GM12864 (cell line): ENCODE measurements around the gene CLDN18.
A peak's percentile ranks its signal among the peaks of the same experiment; 100 is the strongest.

Source experiments
- DNase-seq: peaks from one replicate; pipeline ENCODE4 v3.0.0-alpha.2; 2011; ENCODE audit warnings: low read depth
- H3K4me3 ChIP-seq: 2 replicates; pipeline ENCODE4 v1.5.1; 2011; ENCODE audit warnings: mild to moderate bottlenecking, low read depth, low read length, control low read depth
- CTCF ChIP-seq: IDR thresholded peaks from 2 replicates; pipeline ENCODE4 v1.5.1; 2011; ENCODE audit warnings: low read depth, mild to moderate bottlenecking, moderate library complexity, low read length, control low read depth, inconsistent platforms; ENCODE audit errors: missing control alignments

CLDN18 gene

DNA sequence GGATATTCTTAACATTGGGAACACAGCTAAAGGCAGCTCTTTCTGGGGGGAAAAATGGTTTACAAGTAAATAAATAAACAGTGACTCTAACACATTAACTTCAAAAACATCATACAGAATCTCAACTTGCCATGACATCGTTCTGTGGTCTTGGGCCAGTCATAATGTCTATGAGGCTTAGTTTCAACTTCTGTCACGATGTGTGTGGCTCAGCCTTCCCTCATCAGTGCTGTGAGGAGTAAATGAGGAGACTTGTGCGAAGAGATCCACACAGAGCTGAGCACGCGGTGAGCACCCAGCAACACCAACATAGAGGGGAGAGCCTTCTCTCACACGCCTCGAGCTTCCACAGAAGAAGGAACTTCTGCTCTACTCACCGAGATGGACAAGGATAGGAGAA, 56.4 kb downstream of the CLDN18 start:
- TF ChIP-seq CTCF = no peak
- DNase-seq = no peak
- H3K4me3 ChIP-seq = no peak overlapping the region

DNA sequence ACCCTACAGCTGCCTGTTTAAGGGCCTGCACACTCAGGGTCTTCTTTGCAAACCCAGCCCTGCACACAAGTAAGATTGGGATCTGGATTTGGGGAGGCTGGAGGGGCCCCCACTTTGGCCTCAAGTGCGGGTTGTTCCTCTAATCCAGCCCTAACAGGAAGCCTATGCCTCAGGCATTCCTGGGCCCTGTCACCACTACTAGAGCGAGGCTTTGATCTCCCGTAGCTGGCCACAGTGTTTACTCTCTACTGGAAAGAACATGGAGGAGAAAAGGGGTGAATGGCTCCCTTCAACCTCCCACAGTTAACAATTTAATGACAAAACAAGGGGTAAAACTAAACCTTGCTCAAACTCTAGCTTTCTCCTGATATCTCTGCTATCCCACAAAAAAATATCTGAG, 57.0 kb downstream of the CLDN18 start:
- no peak overlapping the region for H3K4me3 ChIP-seq
- DNase-seq = no peak
- TF ChIP-seq CTCF = no peak

DNA sequence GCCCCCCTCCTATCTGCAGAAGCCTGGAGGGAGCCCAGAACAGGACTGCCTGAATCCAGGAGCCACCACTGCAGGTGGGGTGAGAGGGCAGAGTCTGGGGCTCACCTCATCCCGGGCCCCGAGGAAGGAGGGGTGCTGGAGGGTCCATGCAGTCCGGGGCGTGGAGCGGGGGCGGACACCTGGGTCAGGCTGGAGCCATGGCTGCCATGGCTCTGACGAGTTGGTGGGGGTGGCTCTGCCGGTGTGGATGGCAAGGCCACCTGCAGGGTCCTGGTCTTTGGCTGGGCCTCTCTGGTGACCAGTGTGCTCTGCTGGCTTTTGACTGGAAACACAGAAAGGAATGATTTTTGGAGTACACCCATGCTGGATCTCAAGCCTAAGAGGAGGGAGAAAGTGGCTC, 58.1 kb downstream of the CLDN18 start:
- H3K4me3 ChIP-seq = no peak overlapping the region
- TF ChIP-seq CTCF = no peak
- DNase-seq = no peak

DNA sequence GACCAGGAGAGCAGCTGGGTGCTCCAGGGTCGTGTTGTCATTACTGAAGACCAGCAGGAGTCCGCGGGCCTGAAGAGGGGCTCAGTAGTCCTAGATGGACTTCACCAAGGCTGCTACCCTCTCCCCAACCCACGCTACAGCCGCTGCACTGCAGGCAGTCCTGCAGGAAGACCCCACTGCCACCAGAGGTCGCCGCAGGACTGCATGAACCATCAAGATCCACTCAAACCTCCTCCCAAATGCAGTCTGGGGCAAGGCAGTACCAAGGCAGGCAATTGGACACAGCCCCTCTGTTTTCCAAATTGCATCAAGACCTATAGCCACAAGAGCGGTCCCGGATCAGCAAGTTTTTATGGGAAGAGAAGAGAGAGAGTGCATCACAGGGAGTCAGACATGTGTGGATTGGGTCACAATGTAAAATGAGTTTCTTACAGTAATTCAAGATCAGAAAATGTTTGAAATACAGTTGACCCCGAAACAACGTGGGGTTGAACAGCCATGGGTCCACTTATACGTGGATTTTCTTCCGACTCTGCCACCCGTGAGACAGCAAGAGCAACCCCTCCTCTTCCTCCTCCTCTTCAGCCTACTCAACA, 58.7 kb downstream of the CLDN18 start:
- peak; percentile 100 for TF ChIP-seq CTCF
- peak; percentile 50 for DNase-seq
- H3K4me3 ChIP-seq = no peak overlapping the region

- no peak for DNase-seq
- TF ChIP-seq CTCF = no peak
- no peak overlapping the region for H3K4me3 ChIP-seq
Observed at GRCh38 chr3:138070006-138070405, 60.0 kb downstream of the CLDN18 start.

- DNase-seq = no peak
- no peak for TF ChIP-seq CTCF
- H3K4me3 ChIP-seq = no peak overlapping the region
Observed at GRCh38 chr3:138072796-138073195, 62.8 kb downstream of the CLDN18 start.

DNA sequence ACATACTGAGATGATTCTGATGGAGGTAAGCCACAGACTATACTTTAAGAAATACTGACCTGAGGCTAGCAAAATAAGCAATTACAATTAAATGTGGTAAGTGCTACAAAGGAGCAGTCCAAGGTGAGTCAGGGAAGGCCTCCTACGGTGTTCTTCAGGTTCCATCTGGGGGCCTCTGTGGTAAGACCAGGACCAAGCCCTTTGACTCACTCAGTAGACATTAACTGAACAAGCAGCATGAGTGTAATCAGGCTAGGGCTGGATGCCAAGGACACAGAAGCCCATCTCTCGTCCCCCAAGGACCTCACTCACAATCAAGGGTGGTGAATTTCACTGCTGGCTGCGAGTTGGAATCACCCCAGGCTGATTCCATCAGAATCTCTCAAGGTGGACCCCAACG, 68.1 kb downstream of the CLDN18 start:
- no peak for DNase-seq
- no peak for TF ChIP-seq CTCF
- no peak overlapping the region for H3K4me3 ChIP-seq
